Lower leg skin (tissue), 3 donors: ENCODE data around the gene ANO10.

Source experiments
- POLR2A ChIP-seq, 2 donors: fragments of 450-650 bp; IDR thresholded peaks; one replicate each; pipeline ENCODE4 v1.6.1; 2016 to 2017; ENCODE audit warnings: antibody characterized with exemption in 2 of 2, mild to moderate bottlenecking in 1 of 2, moderate library complexity in 1 of 2
- TF ChIP-seq, protein P1 (sequence below), 3 donors: fragments of 450-650 bp; IDR thresholded peaks; one replicate each; pipeline ENCODE4 v1.5.1; 2016; ENCODE audit warnings: antibody characterized with exemption in 3 of 3, mild to moderate bottlenecking in 3 of 3, moderate library complexity in 2 of 3

DNA sequence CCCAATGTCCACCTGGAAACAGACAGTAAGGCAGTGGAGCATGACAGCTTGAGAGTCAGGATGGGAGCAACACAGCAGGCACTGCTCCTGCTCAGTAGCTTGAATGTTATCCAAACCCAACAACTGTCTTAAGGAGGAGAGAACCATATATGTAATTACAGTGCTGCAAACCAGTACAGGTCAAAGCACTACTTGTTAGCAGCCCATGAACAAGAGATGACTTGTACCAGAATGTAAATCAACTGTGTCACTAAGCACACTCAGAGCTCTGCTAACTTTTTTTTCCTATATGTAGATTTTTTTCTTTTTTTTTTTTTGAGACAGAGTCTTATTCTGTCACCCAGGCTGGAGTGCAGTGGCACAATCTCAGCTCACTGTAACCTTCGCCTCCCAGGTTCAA is 87.1 kb downstream of the ANO10 start:
- TF ChIP-seq, protein P1, sequence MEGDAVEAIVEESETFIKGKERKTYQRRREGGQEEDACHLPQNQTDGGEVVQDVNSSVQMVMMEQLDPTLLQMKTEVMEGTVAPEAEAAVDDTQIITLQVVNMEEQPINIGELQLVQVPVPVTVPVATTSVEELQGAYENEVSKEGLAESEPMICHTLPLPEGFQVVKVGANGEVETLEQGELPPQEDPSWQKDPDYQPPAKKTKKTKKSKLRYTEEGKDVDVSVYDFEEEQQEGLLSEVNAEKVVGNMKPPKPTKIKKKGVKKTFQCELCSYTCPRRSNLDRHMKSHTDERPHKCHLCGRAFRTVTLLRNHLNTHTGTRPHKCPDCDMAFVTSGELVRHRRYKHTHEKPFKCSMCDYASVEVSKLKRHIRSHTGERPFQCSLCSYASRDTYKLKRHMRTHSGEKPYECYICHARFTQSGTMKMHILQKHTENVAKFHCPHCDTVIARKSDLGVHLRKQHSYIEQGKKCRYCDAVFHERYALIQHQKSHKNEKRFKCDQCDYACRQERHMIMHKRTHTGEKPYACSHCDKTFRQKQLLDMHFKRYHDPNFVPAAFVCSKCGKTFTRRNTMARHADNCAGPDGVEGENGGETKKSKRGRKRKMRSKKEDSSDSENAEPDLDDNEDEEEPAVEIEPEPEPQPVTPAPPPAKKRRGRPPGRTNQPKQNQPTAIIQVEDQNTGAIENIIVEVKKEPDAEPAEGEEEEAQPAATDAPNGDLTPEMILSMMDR (IDR thresholded peaks at IDR 0.05), result no peak
- TF ChIP-seq POLR2A (IDR thresholded peaks at IDR 0.05), result no peak
